Stimulated activated CD4-positive, alpha-beta T cell treated with anti-CD3 and anti-CD28 coated beads, Interleukin-1b, Interleukin-23, amount 100 ng/mL, for 4 hours (primary cell): ENCODE results near the gene RNF4.
"Not testable (repeated sequence)": the region's sequence is repeated elsewhere in the genome, so short reads cannot be mapped to it uniquely, and the experiment has no call there.

Experiments used
- DNase-seq, 2 donors: peaks; one replicate each; pipeline ENCODE4 v3.0.0-alpha.2; 2020; ENCODE audit warnings: low read depth in 2 of 2

Gene RNF4

GRCh38 chr4:2457481-2458295 lies 11.2 kb upstream of the RNF4 start:
- DNase-seq: no peak

- DNase-seq: no peak
Observed at GRCh38 chr4:2458546-2459491, 10.1 kb upstream of the RNF4 start.

- no peak for DNase-seq
Observed at GRCh38 chr4:2459589-2460349, 9.1 kb upstream of the RNF4 start.

- no peak for DNase-seq
Observed at GRCh38 chr4:2461246-2461960, 7.5 kb upstream of the RNF4 start.

GRCh38 chr4:2462218-2462991 lies 6.5 kb upstream of the RNF4 start:
- DNase-seq: peak; percentile 47 to 64

- DNase-seq: no peak
Observed at GRCh38 chr4:2462992-2463762, 5.7 kb upstream of the RNF4 start.

GRCh38 chr4:2465032-2465431 lies 3.9 kb upstream of the RNF4 start:
- DNase-seq: no peak

GRCh38 chr4:2465544-2465943 lies 3.4 kb upstream of the RNF4 start:
- not testable (repeated sequence) for DNase-seq

- DNase-seq: peak; percentile 43 to 58
Observed at GRCh38 chr4:2469192-2469984, 482 bp downstream of the RNF4 start.

- DNase-seq: no peak
Observed at GRCh38 chr4:2470791-2471190, 1.9 kb downstream of the RNF4 start.

GRCh38 chr4:2472187-2472586 lies 3.3 kb downstream of the RNF4 start:
- no peak for DNase-seq

GRCh38 chr4:2478229-2478628 lies 9.3 kb downstream of the RNF4 start:
- DNase-seq: no peak

GRCh38 chr4:2480649-2481048 lies 11.7 kb downstream of the RNF4 start:
- DNase-seq: no peak

- no peak for DNase-seq
Observed at GRCh38 chr4:2482192-2482591, 13.3 kb downstream of the RNF4 start.

- DNase-seq: no peak
Observed at GRCh38 chr4:2482693-2483092, 13.8 kb downstream of the RNF4 start.

GRCh38 chr4:2483237-2483636 lies 14.3 kb downstream of the RNF4 start:
- DNase-seq: no peak

- DNase-seq: no peak
Observed at GRCh38 chr4:2484185-2484584, 15.3 kb downstream of the RNF4 start.

GRCh38 chr4:2484993-2485392 lies 16.1 kb downstream of the RNF4 start:
- DNase-seq: peak; percentile 28 to 40

- DNase-seq: no peak
Observed at GRCh38 chr4:2485956-2486355, 17.1 kb downstream of the RNF4 start.
